GM19193 (cell line): Measurements from ENCODE around the gene C3orf85.

ENCODE experiments used
- POLR2A ChIP-seq: IDR thresholded peaks from 4 replicates; pipeline ENCODE4 v1.6.1; 2011; ENCODE audit not compliant: insufficient read depth, insufficient read length; ENCODE audit errors: extremely low read depth

The C3orf85 gene

DNA sequence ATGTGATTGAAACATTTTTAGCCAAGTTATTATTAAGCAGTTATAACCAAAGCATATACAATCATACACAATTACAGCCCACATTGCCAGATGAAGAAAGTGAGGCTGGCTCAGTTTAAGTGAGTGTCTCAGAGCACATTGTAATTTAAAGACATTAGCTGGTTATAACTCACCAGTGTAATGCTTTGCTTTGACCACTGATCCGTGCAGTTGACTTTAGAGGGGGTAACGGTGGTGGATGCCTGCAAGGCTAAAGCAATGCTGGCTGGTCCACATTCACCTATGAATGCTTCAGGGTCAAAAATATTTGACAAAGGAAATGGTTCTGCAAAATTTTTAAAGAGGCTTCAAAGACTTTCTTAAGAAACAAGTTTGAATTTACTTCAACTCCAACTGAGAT lies 1.2 kb downstream of the C3orf85 start:
- TF ChIP-seq POLR2A, result no peak

DNA sequence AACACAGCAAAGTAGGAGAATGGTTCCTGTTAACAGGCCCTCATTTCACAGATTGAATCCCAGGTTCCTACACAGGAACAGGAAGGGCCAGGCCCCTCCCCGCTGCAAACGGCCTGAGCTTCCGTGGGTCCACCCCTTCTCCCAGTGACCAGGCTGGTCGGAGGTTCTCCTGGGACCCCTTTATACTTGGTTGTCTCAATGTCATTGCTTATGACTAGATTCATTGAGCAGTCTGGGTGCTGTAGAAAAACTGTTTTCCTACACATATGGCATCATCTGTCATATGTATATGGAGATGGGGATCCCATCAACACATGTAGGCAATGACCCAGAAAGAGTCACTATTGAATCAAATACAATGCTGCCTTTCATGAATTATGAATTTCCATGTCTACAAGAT lies 3.8 kb downstream of the C3orf85 start:
- TF ChIP-seq POLR2A, result no peak

DNA sequence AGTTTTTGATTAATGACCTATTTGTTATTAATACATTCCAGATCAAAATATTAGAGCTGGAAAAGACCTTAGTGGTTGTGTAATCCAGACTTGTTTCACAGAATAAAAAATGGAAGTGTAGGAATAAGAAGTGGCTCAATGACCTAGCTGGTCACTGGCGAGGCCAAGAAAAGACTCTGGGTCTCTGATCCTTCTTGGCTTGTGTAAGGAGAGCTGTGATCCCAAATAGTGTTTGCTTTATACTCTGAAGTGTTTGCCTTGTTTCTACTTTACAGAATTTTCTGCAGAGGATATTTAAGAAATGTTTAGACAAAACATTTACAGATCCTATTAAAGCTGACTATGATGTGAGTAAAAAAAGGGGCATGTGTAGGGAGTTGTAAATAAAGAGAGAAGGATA lies 7.1 kb downstream of the C3orf85 start:
- no peak for TF ChIP-seq POLR2A

DNA sequence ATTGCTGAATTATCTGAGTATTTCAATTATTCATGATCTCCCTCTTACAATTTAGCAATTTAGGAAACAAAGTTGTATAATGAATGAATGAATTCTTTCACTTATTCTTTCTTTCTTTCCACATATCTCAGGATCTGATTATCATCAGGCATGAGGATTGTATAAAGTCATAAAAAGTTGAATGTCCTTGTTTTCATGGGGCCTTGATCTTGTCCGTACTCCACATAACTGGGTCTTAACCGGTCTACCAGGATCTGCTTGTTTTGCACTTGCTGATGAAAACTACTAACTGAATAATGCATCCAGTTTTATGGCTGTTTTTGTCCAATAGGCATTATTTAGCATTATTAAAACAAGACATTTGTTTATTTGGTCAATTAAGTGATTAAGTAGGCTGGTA lies 12.6 kb downstream of the C3orf85 start:
- TF ChIP-seq POLR2A, result no peak

DNA sequence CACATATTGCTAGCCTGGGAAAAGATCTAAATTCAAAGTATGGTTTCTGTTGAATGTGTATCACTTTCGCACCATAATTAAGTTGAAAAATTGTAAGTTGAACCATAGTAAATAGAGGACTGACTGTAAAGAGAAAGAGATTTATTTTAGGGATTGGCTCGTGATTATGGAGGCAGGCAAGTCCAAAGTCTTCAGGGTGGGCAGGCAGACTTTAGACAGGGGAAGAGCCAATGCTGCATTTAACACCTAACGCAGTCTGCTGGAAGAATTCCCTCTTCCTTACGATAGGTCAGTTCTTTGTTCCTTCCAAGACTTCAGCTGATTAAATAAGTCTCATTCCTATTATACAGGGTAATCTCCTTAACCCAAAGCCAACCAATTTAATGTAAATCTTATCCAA lies 15.8 kb downstream of the C3orf85 start:
- TF ChIP-seq POLR2A, result no peak

DNA sequence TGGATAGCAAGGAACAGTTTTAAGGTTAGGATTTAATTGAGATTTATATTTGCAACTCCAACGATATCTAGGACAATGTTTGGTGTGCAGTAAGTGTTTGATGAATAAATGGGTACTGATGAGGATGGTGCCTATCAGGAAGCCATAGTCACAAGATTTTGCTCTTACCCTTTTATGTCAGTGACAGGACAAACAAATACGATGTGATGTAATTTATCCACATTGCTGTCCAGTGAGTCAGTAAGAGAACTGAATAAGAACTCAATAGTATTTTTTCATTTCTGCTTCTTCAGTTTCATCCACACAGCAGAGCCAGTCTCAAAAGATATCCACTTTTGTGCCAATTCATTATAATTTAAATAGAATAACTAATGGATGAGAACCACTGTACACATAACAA lies 18.5 kb downstream of the C3orf85 start:
- no peak for TF ChIP-seq POLR2A

DNA sequence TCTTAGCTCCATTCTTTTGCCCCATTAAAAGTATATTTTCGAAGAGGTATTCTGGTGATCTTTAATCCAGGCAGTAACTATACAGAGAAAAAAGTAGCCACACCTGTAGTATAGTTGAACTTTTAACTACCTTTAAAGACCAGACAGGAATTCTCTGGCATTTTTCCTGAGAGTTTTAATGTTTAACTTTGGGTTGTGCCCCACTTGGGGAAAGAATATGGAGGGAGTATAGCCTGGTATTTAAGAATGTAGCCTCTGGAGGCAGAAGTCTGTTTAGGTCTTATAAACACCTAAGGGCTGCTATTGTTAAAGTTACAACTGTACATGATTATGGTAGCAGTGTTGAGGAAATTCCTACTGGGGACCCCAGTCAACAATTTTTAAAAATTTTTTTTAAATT lies 19.3 kb downstream of the C3orf85 start:
- no peak for TF ChIP-seq POLR2A

DNA sequence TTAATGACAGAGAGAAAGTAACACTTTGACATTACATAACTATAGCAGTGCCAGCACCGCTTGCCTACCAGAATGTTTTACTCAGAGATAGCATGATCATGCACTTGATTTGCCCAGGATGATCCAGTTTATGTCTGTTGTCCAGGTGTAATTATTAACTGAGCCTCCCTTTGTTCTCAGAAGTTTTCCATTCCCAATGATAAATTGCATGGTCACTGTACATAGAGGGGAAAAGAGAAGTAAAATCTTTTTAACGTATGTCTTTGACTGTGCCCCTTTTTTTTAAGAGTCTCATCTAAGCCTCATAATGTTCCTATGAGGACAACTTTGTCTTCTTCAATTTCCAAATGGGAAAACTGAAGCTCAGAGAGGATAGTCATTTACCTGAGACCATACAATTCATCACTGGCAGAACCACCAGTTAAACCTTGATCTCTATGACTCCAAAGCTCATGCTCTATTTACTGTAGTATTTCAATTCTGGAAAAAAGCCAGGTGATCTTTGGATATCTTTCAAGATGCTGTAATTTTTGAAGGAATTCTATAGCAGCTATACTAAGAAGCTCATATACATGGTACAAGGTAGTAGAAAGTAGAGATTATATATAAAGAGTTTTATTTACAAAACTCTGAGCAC lies 25.1 kb downstream of the C3orf85 start:
- TF ChIP-seq POLR2A, result no peak

DNA sequence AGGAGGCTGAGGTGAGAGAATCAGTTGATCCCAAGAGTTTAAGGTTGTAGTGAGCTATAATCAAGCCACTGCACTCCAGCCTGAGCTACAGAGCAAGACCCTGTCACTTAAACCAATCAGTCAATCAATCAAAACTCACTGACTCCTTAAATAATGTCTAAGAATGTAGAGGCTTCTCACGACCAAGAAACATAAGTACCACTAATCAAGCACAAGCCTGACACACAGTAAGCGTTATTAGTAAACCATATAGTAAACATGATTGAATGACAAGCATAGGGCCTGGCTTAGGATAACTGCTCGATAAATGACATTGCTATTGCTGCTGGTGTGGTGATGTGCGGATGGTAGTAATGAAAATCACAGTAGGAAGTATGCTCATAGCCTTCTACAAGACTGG lies 29.4 kb downstream of the C3orf85 start:
- no peak for TF ChIP-seq POLR2A

DNA sequence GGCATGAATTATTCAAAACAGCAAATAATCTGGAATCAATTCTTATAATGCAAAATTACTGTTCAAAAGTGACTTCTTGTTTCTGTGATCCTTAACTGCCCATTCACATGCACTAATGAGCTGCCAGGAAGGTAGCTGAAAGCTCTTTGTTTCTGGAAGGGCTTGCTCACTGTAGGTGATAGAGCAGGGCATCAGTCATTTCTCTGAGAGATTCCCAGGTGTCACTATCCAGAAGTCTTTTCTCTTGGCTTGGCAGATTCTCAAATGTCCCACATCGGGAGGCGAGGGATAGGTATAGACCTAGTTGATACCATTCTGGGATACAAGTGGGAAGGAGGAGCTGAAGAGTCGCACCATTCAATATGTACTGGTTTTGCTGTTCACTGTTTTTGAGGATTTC lies 35.0 kb downstream of the C3orf85 start:
- TF ChIP-seq POLR2A, result no peak

DNA sequence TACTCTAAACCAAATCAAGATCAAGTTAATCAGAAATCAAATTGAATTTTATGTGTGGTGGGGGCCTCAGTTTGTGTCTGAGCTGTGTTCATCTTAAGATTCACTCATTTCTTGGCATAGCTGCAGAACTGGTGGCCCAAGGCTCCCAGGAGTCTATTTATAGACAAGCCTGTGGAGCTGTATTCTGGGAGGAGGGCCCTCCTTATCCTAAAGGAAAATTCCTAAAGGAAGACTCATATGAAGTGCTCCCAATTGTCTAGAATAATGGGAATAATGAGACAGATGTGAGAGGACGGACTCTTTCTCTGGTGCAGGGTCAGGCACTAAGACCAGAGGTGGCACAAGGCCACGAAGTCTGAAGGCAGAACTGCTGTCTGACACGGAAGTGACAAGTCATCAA lies 38.9 kb downstream of the C3orf85 start:
- TF ChIP-seq POLR2A, result no peak

DNA sequence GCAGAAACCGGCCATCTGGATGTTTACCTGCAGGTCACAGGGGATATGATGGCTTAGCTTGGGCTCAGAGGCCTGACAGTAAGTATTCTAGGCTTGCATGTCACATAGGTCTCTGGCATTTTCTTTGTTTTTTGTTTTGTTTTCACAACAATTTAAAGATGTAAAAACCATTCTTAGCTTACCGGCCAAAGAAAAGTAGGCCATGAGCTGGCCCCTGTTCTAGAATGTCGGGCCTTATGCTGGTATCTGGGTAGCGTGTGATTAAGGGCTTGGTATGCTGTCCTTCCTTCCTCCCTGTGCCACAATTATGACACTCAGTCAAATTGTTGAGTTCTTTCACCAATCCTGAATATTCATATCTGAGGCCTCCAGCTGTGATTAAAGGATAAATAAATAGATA lies 40.2 kb downstream of the C3orf85 start:
- no peak for TF ChIP-seq POLR2A

DNA sequence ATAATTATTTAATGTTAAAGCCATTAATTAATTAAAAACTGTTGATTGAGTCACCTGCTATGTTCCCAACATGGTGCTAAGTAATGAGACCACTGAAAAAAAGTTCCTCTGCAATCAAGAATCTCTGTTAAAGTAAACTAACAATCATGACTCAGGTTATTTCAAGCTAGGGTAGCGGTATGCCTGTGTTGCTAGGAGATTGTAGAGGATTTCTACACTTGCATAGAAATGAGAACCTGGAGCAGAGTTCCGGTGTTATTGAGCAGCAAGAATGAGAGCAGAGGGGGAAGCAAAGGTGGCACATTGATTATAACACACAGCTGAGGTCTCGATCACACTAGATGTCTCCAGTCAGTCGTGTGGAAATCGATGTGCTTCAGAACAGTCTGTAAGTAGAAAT lies 41.4 kb downstream of the C3orf85 start:
- TF ChIP-seq POLR2A, result no peak

DNA sequence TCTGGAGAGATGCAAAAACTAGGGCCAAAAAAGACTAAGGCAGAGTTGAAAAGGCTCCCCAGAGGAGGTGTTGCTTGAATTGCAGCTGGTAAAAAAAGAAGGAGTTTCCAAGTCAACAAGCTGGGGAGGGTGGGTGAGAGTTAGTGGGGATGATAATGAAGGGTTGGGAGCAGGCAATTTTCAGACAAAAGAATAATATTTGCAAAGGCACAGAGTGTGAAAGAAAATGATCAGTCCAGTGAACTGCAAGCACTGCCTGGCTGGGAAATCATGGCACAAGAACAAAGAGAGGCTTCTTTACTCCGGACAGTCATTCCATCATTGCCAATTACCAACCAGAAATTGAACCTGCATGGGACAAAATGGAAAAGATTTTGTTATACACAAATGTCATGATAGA lies 42.2 kb downstream of the C3orf85 start:
- no peak for TF ChIP-seq POLR2A

DNA sequence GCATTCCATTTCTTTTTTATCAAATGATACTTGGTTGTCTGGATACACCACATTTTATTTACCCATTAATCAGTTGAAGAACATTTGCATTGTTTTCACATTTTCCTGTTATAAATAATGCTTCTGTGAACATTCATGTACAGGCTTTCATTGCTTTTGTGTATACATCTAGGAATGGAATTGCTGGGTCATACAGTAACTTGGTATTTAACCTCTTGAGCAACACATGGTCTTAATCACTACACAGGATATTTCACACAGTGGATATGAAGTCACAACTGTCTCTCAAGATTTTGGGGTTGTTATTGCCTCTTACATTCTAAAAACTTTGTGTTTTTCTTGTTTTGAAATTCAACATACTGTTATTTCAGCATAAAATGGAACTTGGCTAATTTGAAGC lies 48.2 kb downstream of the C3orf85 start:
- TF ChIP-seq POLR2A, result no peak

DNA sequence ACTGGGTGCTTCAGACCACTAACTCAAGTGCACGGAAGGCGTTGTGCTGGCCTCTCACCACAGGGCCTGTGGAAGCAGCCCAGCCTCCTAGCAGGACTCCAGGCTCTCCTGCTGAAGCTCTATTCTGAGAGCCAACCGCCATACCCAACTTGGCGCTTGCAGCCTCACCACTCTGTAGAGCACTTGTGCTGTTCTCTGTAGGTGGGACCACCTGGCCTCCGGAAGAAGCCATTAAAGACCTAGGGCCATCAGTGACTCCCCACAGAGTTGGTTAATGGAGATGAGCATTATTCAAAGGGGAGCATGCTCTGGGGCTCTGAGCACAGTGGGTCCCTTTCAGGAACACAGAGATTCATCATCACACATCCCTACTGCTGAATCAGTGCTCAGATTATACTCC lies 50.9 kb downstream of the C3orf85 start:
- no peak for TF ChIP-seq POLR2A

DNA sequence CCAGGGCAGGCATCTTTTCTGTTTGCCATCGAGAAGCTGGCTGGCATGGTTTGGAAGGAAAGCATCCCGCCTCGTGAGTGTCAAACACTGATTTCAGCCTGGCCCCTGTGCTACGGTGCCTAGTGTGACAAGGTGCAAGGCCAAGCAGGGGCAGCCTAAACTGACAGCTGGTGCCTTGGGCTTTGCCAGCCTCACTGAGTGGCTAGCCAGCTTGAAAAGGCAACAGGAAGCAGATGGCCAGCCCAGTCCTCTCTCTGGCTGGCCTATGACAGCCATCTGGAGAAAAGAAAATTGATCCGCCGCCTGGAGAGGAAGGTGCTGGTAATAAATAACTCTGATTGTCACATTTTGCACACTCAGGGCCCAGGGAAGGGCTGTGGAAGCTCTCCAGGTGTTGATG lies 52.2 kb downstream of the C3orf85 start:
- TF ChIP-seq POLR2A, result no peak
